Activated T-cell treated with anti-CD3 and anti-CD28 coated beads, Interleukin-2, amount 50 U/mL, for 4 hours (primary cell): ENCODE results near the gene RFNG. TPM values are rescaled to one million over a fixed set of nuclear protein-coding genes. Genes with fewer than 3 reads are reported as not detected.
A peak's percentile ranks its signal among the peaks of the same experiment; 100 is the strongest.

Source experiments
- ATAC-seq, 2 donors: fragments of 200-7000 bp; cut with Tn5 transposase; one replicate each; pipeline ENCODE4 v1.10.0; 2021
- DNase-seq: peaks from one replicate; pipeline ENCODE4 v3.0.0-alpha.2; 2020
- H3K27me3 Mint-ChIP-seq: one replicate; pipeline ENCODE4 v1.8.0; 2021; ENCODE audit warnings: low read depth, mixed read lengths
- H3K36me3 Mint-ChIP-seq: one replicate; pipeline ENCODE4 v1.8.0; 2022; ENCODE audit warnings: mixed read lengths; ENCODE audit not compliant: insufficient read depth
- H3K4me1 Mint-ChIP-seq: one replicate; pipeline ENCODE4 v1.8.0; 2021; ENCODE audit warnings: low read depth, mixed read lengths
- H3K4me3 Mint-ChIP-seq: one replicate; pipeline ENCODE4 v1.8.0; 2021; ENCODE audit warnings: mild to moderate bottlenecking, moderate library complexity, mixed read lengths
- H3K9me3 Mint-ChIP-seq: one replicate; pipeline ENCODE4 v1.8.0; 2021; ENCODE audit warnings: mixed read lengths
- total RNA-seq, 3 donors: library from RNA; stranded (reverse); gene quantifications; one replicate each; pipeline ENCODE4 v1.2.1, GENCODE V29; 2021

RFNG gene
- total RNA-seq, 3 donors from 2014 or later = 20.3 to 21.5 (median 20.4) TPM

GRCh38 chr17:82076785-82077591 lies 25.4 kb upstream of the RFNG start:
- Mint-ChIP-seq H3K36me3 (peaks cover 2% of the 10 kb centered on the region), H3K27me3 (no peaks in the 10 kb centered on the region), H3K4me1 (no peaks in the 10 kb centered on the region), H3K4me3 (no peak overlapping the region), H3K9me3 (no peaks in the 10 kb centered on the region)
- ATAC-seq (peak in 1 of 2 donors; percentile 14), DNase-seq (no peak)

- no peaks in the 10 kb centered on the region for H3K27me3 Mint-ChIP-seq
Observed at GRCh38 chr17:82076018-82076784, 24.6 kb upstream of the RFNG start.

DNA sequence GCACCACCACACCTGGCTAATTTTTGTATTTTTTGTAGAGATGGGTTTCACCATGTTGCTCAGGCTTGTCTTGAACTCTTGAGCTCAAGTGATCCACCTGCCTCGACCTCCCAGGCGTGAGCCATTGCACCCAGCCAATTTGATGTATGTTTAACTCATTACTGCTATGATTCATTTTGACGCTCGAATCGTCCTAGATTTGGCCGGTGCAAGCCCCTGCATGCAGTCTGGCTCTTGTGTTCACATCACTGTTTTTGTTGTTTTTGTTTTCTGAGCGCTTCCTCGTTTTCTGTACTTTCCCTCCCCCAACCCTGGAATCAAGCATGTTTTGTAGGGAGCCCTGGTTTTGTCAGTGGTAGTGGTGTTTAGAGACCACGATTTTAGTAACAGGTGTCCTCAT lies 21.8 kb upstream of the RFNG start:
- Mint-ChIP-seq H3K9me3 (no peaks in the 10 kb centered on the region), H3K4me3 (no peak overlapping the region), H3K27me3 (no peaks in the 10 kb centered on the region), H3K36me3 (peaks cover 2% of the 10 kb centered on the region), H3K4me1 (no peaks in the 10 kb centered on the region)
- no peak for ATAC-seq
- no peak for DNase-seq

More at GRCh38 chr17:82076018-82076784, 24.6 kb upstream of the RFNG start:
- peaks cover 2% of the 10 kb centered on the region for H3K36me3 Mint-ChIP-seq
- no peak overlapping the region for H3K4me3 Mint-ChIP-seq
- no peaks in the 10 kb centered on the region for H3K9me3 Mint-ChIP-seq
- no peaks in the 10 kb centered on the region for H3K4me1 Mint-ChIP-seq
- ATAC-seq (peak in 1 of 2 donors; percentile 20), DNase-seq (no peak)

DNA sequence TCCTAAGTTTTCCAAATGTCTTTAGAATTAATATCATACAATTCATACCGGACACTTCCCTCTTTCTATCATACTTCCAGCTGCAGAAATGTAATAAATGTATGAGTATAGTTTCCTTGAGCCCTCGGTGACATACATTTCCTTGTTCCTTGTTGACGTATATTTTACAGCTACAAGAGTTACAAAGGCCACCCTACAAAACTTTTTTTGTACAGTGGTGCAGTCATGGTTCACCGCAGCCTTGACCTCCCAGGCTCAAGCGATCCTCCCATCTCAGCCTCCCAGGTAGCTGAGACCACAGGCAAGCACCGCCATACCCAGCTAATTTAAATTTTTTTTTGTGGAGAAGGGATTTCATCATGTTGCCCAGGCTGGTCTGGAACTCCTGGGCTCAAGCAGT lies 21.2 kb upstream of the RFNG start:
- no peak for ATAC-seq
- DNase-seq = no peak
- Mint-ChIP-seq H3K4me3 (no peak overlapping the region), H3K36me3 (no peaks in the 10 kb centered on the region), H3K9me3 (no peaks in the 10 kb centered on the region), H3K4me1 (no peaks in the 10 kb centered on the region), H3K27me3 (no peaks in the 10 kb centered on the region)

- H3K4me1 Mint-ChIP-seq = peaks cover 6% of the 10 kb centered on the region
- ATAC-seq = no peak
- no peaks in the 10 kb centered on the region for H3K36me3 Mint-ChIP-seq
- H3K9me3 Mint-ChIP-seq = no peaks in the 10 kb centered on the region
- no peaks in the 10 kb centered on the region for H3K27me3 Mint-ChIP-seq
- DNase-seq = no peak
- H3K4me3 Mint-ChIP-seq = no peak overlapping the region
Observed at GRCh38 chr17:82070611-82071010, 19.0 kb upstream of the RFNG start.

DNA sequence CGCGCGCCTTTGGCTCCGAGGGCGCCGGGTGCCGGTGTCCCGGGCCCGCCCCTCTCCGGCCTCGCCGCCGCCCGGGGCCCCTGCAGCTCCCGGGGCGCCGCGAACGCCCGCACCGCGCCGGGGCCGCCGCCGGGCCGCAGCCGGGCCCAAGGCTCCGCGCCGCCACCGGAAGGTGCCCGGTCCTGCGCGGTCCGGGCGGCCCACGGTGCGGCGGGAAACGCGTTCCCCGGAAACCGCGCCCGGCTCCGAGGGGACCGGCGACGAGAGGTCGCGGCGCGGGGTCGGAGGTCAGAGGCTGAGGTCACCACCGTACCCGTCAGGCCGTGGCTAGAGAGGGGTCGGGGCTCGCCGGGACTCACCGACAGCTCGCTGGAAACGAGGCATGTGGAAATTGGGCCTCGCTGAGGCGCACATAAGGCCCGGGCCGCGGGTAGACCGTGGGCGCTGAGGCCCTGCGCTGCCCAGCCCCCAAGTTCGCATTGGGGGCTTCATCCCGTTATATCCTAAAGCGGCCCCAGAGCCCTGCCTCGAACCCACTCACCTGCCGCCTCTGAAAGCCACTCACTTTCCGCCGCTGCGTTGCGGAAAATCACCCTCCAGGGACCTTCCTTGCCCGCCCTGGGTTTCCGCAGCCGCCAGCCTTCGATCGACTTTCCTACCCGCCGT lies 14.2 kb upstream of the RFNG start, which contains the start of gene DUS1L:
DUS1L (minus strand) TSS at position 167 of the 666 bp plus-strand sequence. CDS start 745 bp downstream, outside the sequence.
- Mint-ChIP-seq H3K9me3 (no peaks in the 10 kb centered on the region), H3K36me3 (no peaks in the 10 kb centered on the region), H3K4me1 (peaks cover 13% of the 10 kb centered on the region), H3K27me3 (no peaks in the 10 kb centered on the region), H3K4me3 (peak within 1 kb of the TSS; percentile 85)
- ATAC-seq = peak; percentile 85 to 88
- DNase-seq = peak; percentile 70

GRCh38 chr17:82065193-82065637 lies 13.6 kb upstream of the RFNG start:
- Mint-ChIP-seq H3K27me3 (no peaks in the 10 kb centered on the region), H3K4me3 (peak overlapping the region; percentile 80), H3K36me3 (peaks cover 1% of the 10 kb centered on the region), H3K9me3 (no peaks in the 10 kb centered on the region), H3K4me1 (peaks cover 13% of the 10 kb centered on the region)
- ATAC-seq (peak; percentile 65 to 69), DNase-seq (peak; percentile 37)

GRCh38 chr17:82064433-82065192 lies 13.0 kb upstream of the RFNG start:
- Mint-ChIP-seq H3K4me3 (peak overlapping the region; percentile 80), H3K27me3 (no peaks in the 10 kb centered on the region), H3K36me3 (peaks cover 4% of the 10 kb centered on the region), H3K9me3 (no peaks in the 10 kb centered on the region), H3K4me1 (peaks cover 13% of the 10 kb centered on the region)
- ATAC-seq = no peak
- no peak for DNase-seq

DNA sequence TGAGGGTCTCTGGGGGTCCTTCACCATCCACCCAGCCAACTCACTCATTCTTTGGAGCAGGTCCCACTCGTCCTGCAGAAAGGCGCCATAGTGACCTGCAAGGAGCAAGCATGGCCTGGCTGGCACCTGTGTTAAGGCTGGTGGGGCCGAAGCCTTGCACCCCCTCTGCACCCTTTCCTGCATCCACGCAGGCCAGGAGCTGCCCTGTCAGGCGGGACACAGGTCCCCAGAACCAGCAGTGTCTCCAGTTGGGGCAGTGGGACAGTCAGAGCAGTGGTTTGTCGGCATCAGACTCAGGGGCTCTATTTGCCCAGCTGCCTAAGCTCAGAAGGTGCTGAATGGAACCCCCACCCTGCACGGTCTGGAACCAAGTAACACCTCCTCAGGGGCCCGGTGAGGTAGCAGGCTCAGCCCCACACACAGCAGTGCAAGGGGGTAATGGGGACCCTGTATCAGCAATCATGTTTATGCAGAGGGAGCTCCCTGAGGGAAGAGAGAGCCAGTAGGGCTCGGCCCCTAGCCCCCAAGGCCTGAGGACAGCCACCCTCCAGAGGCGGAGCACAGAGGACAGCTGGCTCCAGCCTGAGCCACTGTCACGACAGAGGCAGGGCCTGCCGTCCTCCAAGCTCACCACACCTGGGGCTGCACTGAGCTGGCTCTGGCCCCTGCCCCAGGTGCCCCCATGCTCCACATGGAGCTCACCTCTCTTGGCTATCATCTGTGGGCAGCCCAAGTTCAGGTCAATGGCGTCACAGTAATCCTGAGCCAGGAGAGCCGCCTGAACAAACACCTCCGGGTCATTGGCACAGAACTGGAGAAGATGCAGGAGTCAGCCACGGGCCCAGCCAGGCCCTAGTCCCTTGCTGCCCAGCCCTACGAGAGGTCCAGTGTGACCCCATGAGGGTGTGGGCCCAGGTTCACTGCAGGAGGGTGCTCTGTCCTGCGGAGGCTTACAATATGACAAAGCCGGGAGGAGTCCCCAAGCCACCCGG lies 12.1 kb upstream of the RFNG start:
- ATAC-seq (no peak), DNase-seq (no peak)
- H3K4me1 Mint-ChIP-seq = peaks cover 13% of the 10 kb centered on the region
- peak overlapping the region; percentile 80 for H3K4me3 Mint-ChIP-seq
- H3K9me3 Mint-ChIP-seq = no peaks in the 10 kb centered on the region
- H3K36me3 Mint-ChIP-seq = peaks cover 4% of the 10 kb centered on the region
- no peaks in the 10 kb centered on the region for H3K27me3 Mint-ChIP-seq

- H3K4me3 Mint-ChIP-seq = no peak overlapping the region
- DNase-seq (no peak), ATAC-seq (no peak)
- no peaks in the 10 kb centered on the region for H3K9me3 Mint-ChIP-seq
- peaks cover 4% of the 10 kb centered on the region for H3K36me3 Mint-ChIP-seq
- no peaks in the 10 kb centered on the region for H3K27me3 Mint-ChIP-seq
- H3K4me1 Mint-ChIP-seq = peaks cover 13% of the 10 kb centered on the region
Observed at GRCh38 chr17:82062984-82063368, 11.4 kb upstream of the RFNG start.

DNA sequence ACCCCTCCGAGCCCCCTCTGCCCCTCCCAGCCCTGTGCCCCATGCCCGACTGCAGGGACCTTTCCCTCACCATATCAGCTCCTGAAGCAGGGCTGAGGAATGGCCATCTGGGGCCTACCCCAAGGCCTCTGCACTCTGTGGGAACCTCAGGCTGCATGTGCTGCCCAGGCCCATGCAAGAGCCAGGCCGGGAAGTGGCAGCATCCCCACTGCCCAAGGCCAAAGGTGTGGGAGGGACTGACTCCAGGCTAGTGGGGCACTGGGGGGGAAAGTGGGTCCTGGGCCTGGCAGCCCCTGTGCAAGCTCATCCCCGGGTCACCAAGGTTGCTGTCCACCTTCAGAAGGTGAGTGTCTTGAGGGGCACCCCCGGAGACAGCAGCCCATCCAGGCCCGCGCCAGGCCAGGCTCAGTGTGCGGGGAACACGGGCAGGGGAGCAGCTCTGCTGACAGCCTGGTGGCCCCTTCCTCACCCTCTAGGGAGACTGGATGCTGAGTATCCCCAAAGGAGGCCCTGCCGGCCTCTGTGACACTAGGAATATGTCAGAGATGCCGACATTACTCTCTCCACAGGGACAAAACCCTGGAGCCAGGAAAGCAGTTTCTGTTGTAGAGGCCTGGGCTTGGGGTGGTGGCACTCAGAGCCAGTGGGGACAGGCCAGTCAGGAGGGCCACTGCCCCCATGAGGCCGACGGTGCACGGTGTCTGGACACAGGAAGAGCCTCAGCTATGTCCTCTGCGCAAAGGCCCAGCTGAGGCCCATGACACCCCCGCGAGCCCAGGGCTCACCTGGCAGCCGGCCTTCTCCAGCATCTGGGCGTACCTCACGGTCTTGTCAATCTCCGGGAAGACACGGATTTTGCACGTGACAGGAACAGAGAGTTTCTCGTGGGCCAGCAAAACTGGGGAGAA lies 10.7 kb upstream of the RFNG start:
- H3K4me1 Mint-ChIP-seq = peaks cover 13% of the 10 kb centered on the region
- H3K36me3 Mint-ChIP-seq = peaks cover 7% of the 10 kb centered on the region
- ATAC-seq (no peak), DNase-seq (no peak)
- no peaks in the 10 kb centered on the region for H3K9me3 Mint-ChIP-seq
- no peak overlapping the region for H3K4me3 Mint-ChIP-seq
- no peaks in the 10 kb centered on the region for H3K27me3 Mint-ChIP-seq
